RWPE2 (cell line): Measurements from ENCODE around the gene CRHR1.
"Not testable (repeated sequence)": the region's sequence is repeated elsewhere in the genome, so short reads cannot be mapped to it uniquely, and the experiment has no call there.

ENCODE experiments used
- ATAC-seq: fragments of 200-7000 bp; cut with Tn5 transposase; 3 replicates; pipeline ENCODE4 v1.9.1; 2021; ENCODE audit warnings: low read depth
- DNase-seq: peaks from one replicate; pipeline ENCODE4 v3.0.0-alpha.2; 2020; ENCODE audit warnings: low spot score
- H3K27ac ChIP-seq: fragments of 450-650 bp; 2 replicates; pipeline ENCODE4 v1.5.1; 2017; ENCODE audit warnings: mild to moderate bottlenecking; ENCODE audit not compliant: poor library complexity, severe bottlenecking
- H3K27me3 ChIP-seq: fragments of 250-450 bp; sonication (Bioruptor Pico); 2 replicates; pipeline ENCODE4 v1.5.1; 2021; ENCODE audit warnings: mild to moderate bottlenecking, moderate library complexity; ENCODE audit not compliant: insufficient read depth, poor library complexity, severe bottlenecking
- H3K36me3 ChIP-seq: fragments of 250-450 bp; sonication (Bioruptor Pico); 2 replicates; pipeline ENCODE4 v1.5.1; 2020; ENCODE audit warnings: low read depth, mild to moderate bottlenecking, moderate library complexity
- H3K4me1 ChIP-seq: fragments of 250-450 bp; sonication (Bioruptor Pico); 2 replicates; pipeline ENCODE4 v1.5.1; 2021; ENCODE audit warnings: mild to moderate bottlenecking, moderate library complexity; ENCODE audit not compliant: insufficient read depth, poor library complexity, severe bottlenecking
- H3K4me3 ChIP-seq: fragments of 250-450 bp; sonication (Bioruptor Pico); 2 replicates; pipeline ENCODE4 v1.5.1; 2021; ENCODE audit warnings: mild to moderate bottlenecking, moderate library complexity; ENCODE audit not compliant: severe bottlenecking
- H3K9me3 ChIP-seq: fragments of 250-450 bp; sonication (Bioruptor Pico); 2 replicates; pipeline ENCODE4 v1.5.1; 2021; ENCODE audit warnings: mild to moderate bottlenecking, moderate library complexity; ENCODE audit not compliant: severe bottlenecking
- CTCF ChIP-seq: fragments of 450-650 bp; IDR thresholded peaks from one replicate; pipeline ENCODE4 v1.5.1; 2017; ENCODE audit warnings: mild to moderate bottlenecking, moderate library complexity; ENCODE audit not compliant: poor library complexity, severe bottlenecking

Gene CRHR1

GRCh38 chr17:45857977-45858708 is 74.0 kb downstream of the CRHR1 start:
- peaks cover 3% of the 10 kb centered on the region for H3K9me3 ChIP-seq
- ATAC-seq (peak; percentile 67), DNase-seq (no peak)

GRCh38 chr17:45861165-45861564 is 77.0 kb downstream of the CRHR1 start:
- Histone ChIP-seq H3K27ac (no peak overlapping the region), H3K4me1 (no peaks in the 10 kb centered on the region), H3K9me3 (peaks cover 3% of the 10 kb centered on the region), H3K27me3 (peaks cover 12% of the 10 kb centered on the region), H3K4me3 (no peak overlapping the region), H3K36me3 (no peaks in the 10 kb centered on the region)
- ATAC-seq, result no peak
- TF ChIP-seq CTCF, result no peak
- DNase-seq, result no peak

More at GRCh38 chr17:45857977-45858708, 74.0 kb downstream of the CRHR1 start:
- Histone ChIP-seq H3K27me3 (no peaks in the 10 kb centered on the region), H3K4me1 (no peaks in the 10 kb centered on the region), H3K36me3 (no peaks in the 10 kb centered on the region), H3K4me3 (no peak overlapping the region), H3K27ac (no peak overlapping the region)
- TF ChIP-seq CTCF, result no peak

DNA sequence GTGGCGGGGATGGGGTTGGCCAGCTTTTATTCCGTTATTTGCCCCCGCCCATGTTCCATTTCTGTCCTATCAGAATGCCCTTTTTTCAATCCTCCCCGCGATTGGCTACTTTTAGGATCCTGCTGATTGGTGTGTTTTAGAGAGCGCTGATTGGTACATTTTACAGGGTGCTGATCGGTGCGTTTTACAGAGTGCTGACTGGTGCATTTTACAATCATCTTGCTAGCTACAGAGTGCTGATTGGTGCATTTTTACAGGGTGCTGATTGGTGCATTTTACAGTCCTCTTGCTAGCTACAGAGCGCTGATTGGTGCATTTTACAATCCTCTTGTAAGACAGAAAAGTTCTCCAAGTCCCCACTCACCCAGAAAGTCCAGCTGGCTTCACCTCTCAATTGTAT is 78.0 kb downstream of the CRHR1 start:
- not testable (repeated sequence) for DNase-seq, H3K36me3 ChIP-seq, H3K9me3 ChIP-seq, ATAC-seq, H3K4me1 ChIP-seq, H3K27ac ChIP-seq, H3K4me3 ChIP-seq
- peaks cover 12% of the 10 kb centered on the region for H3K27me3 ChIP-seq

GRCh38 chr17:45863857-45864654 is 79.9 kb downstream of the CRHR1 start:
- no peak for TF ChIP-seq CTCF
- H3K36me3 ChIP-seq, result no peaks in the 10 kb centered on the region
- no peak overlapping the region for H3K4me3 ChIP-seq
- DNase-seq (no peak), ATAC-seq (no peak)
- peaks cover 3% of the 10 kb centered on the region for H3K9me3 ChIP-seq
- H3K27ac ChIP-seq, result no peak overlapping the region
- peaks cover 12% of the 10 kb centered on the region for H3K27me3 ChIP-seq
- H3K4me1 ChIP-seq, result no peaks in the 10 kb centered on the region

DNA sequence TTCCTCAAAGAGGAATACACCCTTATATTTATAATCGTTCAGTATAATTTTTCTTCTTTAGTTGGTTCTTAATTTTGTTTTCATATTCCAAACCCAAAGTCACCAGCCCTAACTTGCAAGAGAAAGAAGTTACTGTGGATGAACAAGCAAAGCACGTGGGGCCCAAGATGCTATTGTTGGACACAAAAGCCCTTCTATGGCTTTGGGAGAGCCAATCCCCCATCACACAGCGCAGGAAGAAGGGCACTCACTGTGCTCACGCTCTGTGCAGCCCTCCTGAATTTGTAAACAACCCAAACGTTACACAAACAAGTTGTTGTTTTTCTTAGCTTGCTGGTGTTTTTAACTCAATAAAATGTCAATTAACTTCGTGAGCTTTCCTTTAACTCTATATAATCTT is 83.1 kb downstream of the CRHR1 start:
- DNase-seq, result no peak
- H3K27me3 ChIP-seq, result peaks cover 12% of the 10 kb centered on the region
- no peaks in the 10 kb centered on the region for H3K4me1 ChIP-seq

More for the DNA sequence above, 83.1 kb downstream of the CRHR1 start:
- no peak for ATAC-seq
- no peak for TF ChIP-seq CTCF
- no peaks in the 10 kb centered on the region for H3K9me3 ChIP-seq
- H3K36me3 ChIP-seq, result no peaks in the 10 kb centered on the region
- H3K27ac ChIP-seq, result no peak overlapping the region
- no peak overlapping the region for H3K4me3 ChIP-seq
